Natural killer cell (primary cell): ENCODE results near the gene KPNA3. TPM values are rescaled to one million over a fixed set of nuclear protein-coding genes. Genes with fewer than 3 reads are reported as not detected.

Experiments used
- ATAC-seq, 3 donors: fragments of 150-1000 bp in 2 of 3; fragments of 200-7000 bp in 1 of 3; cut with Tn5 transposase; 1 replicate in 1 of 3; 2 replicates in 2 of 3; pipeline ENCODE4 v1.10.0; 2021; ENCODE audit warnings: mild to moderate bottlenecking in 2 of 3, moderate library complexity in 2 of 3
- DNase-seq, 2 donors: peaks; one replicate each; pipeline versions ENCODE4 v3.0.0 to v3.0.0-alpha.2; 2013 to 2021; ENCODE audit warnings: mixed read lengths in 1 of 2
- H3K27ac ChIP-seq: one replicate; pipeline ENCODE4 v1.5.1; 2013; ENCODE audit warnings: mild to moderate bottlenecking, low read length
- H3K27me3 ChIP-seq: one replicate; pipeline ENCODE4 v1.6.1; 2013; ENCODE audit warnings: low read length; ENCODE audit not compliant: control insufficient read depth, insufficient read depth
- H3K36me3 ChIP-seq: one replicate; pipeline ENCODE4 v1.6.1; 2013; ENCODE audit warnings: low read length; ENCODE audit not compliant: control insufficient read depth, insufficient read depth
- H3K4me1 ChIP-seq: one replicate; pipeline ENCODE4 v1.6.1; 2013; ENCODE audit warnings: low read length; ENCODE audit not compliant: control insufficient read depth, insufficient read depth
- H3K4me3 ChIP-seq: one replicate; pipeline ENCODE4 v1.5.1; 2013; ENCODE audit warnings: low read length
- H3K9me3 ChIP-seq: one replicate; pipeline ENCODE4 v1.6.1; 2013; ENCODE audit warnings: low read length; ENCODE audit not compliant: control insufficient read depth, insufficient read depth
- H3K27ac Mint-ChIP-seq, 2 donors: one replicate each; pipeline ENCODE4 v1.8.0; 2022; ENCODE audit warnings: mild to moderate bottlenecking in 2 of 2, mixed read lengths in 2 of 2, moderate library complexity in 1 of 2
- H3K27me3 Mint-ChIP-seq, 2 donors: one replicate each; pipeline ENCODE4 v1.8.0; 2022; ENCODE audit warnings: low read depth in 2 of 2, mixed read lengths in 2 of 2
- H3K36me3 Mint-ChIP-seq: one replicate; pipeline ENCODE4 v1.8.0; 2022; ENCODE audit warnings: mixed read lengths
- H3K4me1 Mint-ChIP-seq, 2 donors: one replicate each; pipeline ENCODE4 v1.8.0; 2022; ENCODE audit warnings: mixed read lengths in 2 of 2
- H3K4me3 Mint-ChIP-seq: one replicate; pipeline ENCODE4 v1.8.0; 2022; ENCODE audit warnings: mild to moderate bottlenecking, moderate library complexity, mixed read lengths
- H3K9me3 Mint-ChIP-seq, 2 donors: one replicate each; pipeline ENCODE4 v1.8.0; 2022; ENCODE audit warnings: mixed read lengths in 2 of 2
- CTCF ChIP-seq: fragments of 200-600 bp; IDR thresholded peaks from one replicate; pipeline ENCODE4 v1.8.0; 2022; ENCODE audit warnings: antibody characterized with exemption
- WGBS: methylation state at CpG from one replicate; pipeline ENCODE4 v1.1.7; 2013; ENCODE audit warnings: missing lambda C conversion rate; ENCODE audit not compliant: insufficient coverage; 5-methylcytosine and 5-hydroxymethylcytosine counted together
- intact Hi-C: fragments of 100-400 bp; cut with micrococcal nuclease; formaldehyde crosslinking; loops from one replicate; pipeline ENCODE4 v1.14.2; 2022
- total RNA-seq, 4 donors: library from RNA; stranded (reverse); fragments of 120-200 nt in 1 of 4; gene quantifications; one replicate each; pipeline versions ENCODE4 v1.2.3 to v1.2.4, GENCODE V29; 2013 to 2022

KPNA3 gene, protein sequence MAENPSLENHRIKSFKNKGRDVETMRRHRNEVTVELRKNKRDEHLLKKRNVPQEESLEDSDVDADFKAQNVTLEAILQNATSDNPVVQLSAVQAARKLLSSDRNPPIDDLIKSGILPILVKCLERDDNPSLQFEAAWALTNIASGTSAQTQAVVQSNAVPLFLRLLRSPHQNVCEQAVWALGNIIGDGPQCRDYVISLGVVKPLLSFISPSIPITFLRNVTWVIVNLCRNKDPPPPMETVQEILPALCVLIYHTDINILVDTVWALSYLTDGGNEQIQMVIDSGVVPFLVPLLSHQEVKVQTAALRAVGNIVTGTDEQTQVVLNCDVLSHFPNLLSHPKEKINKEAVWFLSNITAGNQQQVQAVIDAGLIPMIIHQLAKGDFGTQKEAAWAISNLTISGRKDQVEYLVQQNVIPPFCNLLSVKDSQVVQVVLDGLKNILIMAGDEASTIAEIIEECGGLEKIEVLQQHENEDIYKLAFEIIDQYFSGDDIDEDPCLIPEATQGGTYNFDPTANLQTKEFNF
- 10 to 100 TPM; 27.8 to 35.5 (median 29.8) TPM for total RNA-seq
- 27.7 TPM for total RNA-seq (2013)

- intact Hi-C loops, result loop anchor here (2.0 to 5.0 kb wide), 4 partner anchors 144 to 348 kb away; partner anchors contain the start of genes CAB39L, PHF11, SETDB2 and SPRYD7
- Histone ChIP-seq H3K4me1 (peaks cover 14% of the 10 kb centered on the region), H3K36me3 (no peaks in the 10 kb centered on the region), H3K4me3 (peak within 1 kb of the TSS; percentile 66), H3K27me3 (no peaks in the 10 kb centered on the region), H3K9me3 (no peaks in the 10 kb centered on the region), H3K27ac (peak within 1 kb of the TSS; percentile 66)
- Mint-ChIP-seq H3K4me3 (peak within 1 kb of the TSS; percentile 94), H3K9me3 (no peaks in the 10 kb centered on the region), H3K27ac (peak within 1 kb of the TSS; percentile 95 to 96), H3K4me1 (peaks cover 37 to 39% of the 10 kb centered on the region in 2 donors), H3K27me3 (peaks cover 12 to 16% of the 10 kb centered on the region in 2 donors), H3K36me3 (no peaks in the 10 kb centered on the region)
- TF ChIP-seq CTCF, result no peak
- under 1% methylated on average over 64 of the region's 71 CpGs for WGBS
- peak; percentile 87 to 96 (median 87) for ATAC-seq
- peak; percentile 90 to 98 for DNase-seq
Measured at GRCh38 chr13:49792550-49793324, at the start of gene KPNA3. Gene KPNA3, minus strand, starts transcription at chr13:49792682. Its CDS starts 176 bp downstream, at chr13:49792506.

DNA sequence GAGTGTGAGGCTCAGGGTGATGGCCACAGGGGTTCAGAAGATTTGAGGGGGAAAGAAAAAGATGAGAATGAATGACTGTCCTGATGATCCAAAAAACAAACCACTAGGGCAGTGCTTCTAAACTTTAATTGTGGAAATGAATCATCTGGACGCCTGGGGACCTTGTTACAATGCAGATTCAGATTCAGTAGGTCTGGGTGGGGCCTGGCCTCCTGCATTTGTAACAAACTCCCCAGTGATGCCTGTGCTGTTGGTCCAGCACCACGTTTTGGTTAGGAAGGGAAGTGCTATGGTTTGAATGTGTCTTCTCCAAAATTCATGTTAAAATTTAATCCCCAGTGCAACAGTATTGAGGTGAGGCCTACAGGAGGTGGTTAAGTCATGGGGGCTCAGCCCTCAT is 49.5 kb upstream of the KPNA3 start:
- no peaks in the 10 kb centered on the region for H3K4me1 ChIP-seq
- ATAC-seq, result no peak
- Mint-ChIP-seq H3K36me3 (no peaks in the 10 kb centered on the region), H3K4me1 (no peaks in the 10 kb centered on the region), H3K27me3 (no peaks in the 10 kb centered on the region), H3K4me3 (no peak overlapping the region), H3K27ac (no peak overlapping the region), H3K9me3 (no peaks in the 10 kb centered on the region)
- no peak overlapping the region for H3K27ac ChIP-seq
- no peak for TF ChIP-seq CTCF
- no peaks in the 10 kb centered on the region for H3K27me3 ChIP-seq
- no peaks in the 10 kb centered on the region for H3K36me3 ChIP-seq
- H3K9me3 ChIP-seq, result no peaks in the 10 kb centered on the region
- DNase-seq, result no peak
- no peak overlapping the region for H3K4me3 ChIP-seq
- intact Hi-C loops, result no loop called here
- 71% methylated on average over 2 of the region's 2 CpGs for whole genome bisulfite sequencing

- intact Hi-C loops, result no loop called here
- no peak for DNase-seq
- Histone ChIP-seq H3K27ac (no peak overlapping the region), H3K36me3 (no peaks in the 10 kb centered on the region), H3K27me3 (no peaks in the 10 kb centered on the region), H3K4me1 (no peaks in the 10 kb centered on the region), H3K9me3 (no peaks in the 10 kb centered on the region), H3K4me3 (no peak overlapping the region)
- Mint-ChIP-seq H3K9me3 (no peaks in the 10 kb centered on the region), H3K27ac (no peak overlapping the region), H3K27me3 (no peaks in the 10 kb centered on the region), H3K36me3 (no peaks in the 10 kb centered on the region), H3K4me3 (no peak overlapping the region), H3K4me1 (no peaks in the 10 kb centered on the region)
- 91% methylated on average over 3 of the region's 3 CpGs for WGBS
- no peak for TF ChIP-seq CTCF
- no peak for ATAC-seq
Measured at GRCh38 chr13:49840675-49841074, 48.2 kb upstream of the KPNA3 start.
